ENCODE measurements around the gene FBXO10. TPM values are rescaled to one million over a fixed set of nuclear protein-coding genes. Genes with fewer than 3 reads are reported as not detected.
"Not testable (repeated sequence)": the region's sequence is repeated elsewhere in the genome, so short reads cannot be mapped to it uniquely, and the experiment has no call there.

FBXO10 gene
- total and polyA plus RNA-seq, 8 donors: 8.0 to 12.0 (median 9.9) TPM

- Histone ChIP-seq H3K4me3 (no peak overlapping the region), H3K4me1 (no peaks in the 10 kb centered on the region), H3K27ac (no peak overlapping the region), H3K36me3 (peaks cover 0 to 46% of the 10 kb centered on the region in 2 donors), H3K9me3 (no peaks in the 10 kb centered on the region), H3K27me3 (no peaks in the 10 kb centered on the region)
- ATAC-seq (no peak), DNase-seq (no peak)
- TF ChIP-seq, protein P1, sequence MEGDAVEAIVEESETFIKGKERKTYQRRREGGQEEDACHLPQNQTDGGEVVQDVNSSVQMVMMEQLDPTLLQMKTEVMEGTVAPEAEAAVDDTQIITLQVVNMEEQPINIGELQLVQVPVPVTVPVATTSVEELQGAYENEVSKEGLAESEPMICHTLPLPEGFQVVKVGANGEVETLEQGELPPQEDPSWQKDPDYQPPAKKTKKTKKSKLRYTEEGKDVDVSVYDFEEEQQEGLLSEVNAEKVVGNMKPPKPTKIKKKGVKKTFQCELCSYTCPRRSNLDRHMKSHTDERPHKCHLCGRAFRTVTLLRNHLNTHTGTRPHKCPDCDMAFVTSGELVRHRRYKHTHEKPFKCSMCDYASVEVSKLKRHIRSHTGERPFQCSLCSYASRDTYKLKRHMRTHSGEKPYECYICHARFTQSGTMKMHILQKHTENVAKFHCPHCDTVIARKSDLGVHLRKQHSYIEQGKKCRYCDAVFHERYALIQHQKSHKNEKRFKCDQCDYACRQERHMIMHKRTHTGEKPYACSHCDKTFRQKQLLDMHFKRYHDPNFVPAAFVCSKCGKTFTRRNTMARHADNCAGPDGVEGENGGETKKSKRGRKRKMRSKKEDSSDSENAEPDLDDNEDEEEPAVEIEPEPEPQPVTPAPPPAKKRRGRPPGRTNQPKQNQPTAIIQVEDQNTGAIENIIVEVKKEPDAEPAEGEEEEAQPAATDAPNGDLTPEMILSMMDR (IDR thresholded peaks at IDR 0.05): no peak
- intact Hi-C loops (cut with DNase I): no loop called here
These were observed 58.3 kb downstream of the FBXO10 start for GRCh38 chr9:37517923-37518322.

- Histone ChIP-seq H3K36me3 (peaks cover 0 to 24% of the 10 kb centered on the region in 2 donors), H3K27me3 (no peaks in the 10 kb centered on the region), H3K4me1 (no peaks in the 10 kb centered on the region), H3K27ac (no peak overlapping the region), H3K9me3 (no peaks in the 10 kb centered on the region), H3K4me3 (no peak overlapping the region)
- intact Hi-C loops (cut with DNase I): no loop called here
- TF ChIP-seq, protein P1 (IDR thresholded peaks at IDR 0.05): no peak
- ATAC-seq: no peak
- DNase-seq: no peak
These were observed 60.4 kb downstream of the FBXO10 start for GRCh38 chr9:37515620-37516258.

DNA sequence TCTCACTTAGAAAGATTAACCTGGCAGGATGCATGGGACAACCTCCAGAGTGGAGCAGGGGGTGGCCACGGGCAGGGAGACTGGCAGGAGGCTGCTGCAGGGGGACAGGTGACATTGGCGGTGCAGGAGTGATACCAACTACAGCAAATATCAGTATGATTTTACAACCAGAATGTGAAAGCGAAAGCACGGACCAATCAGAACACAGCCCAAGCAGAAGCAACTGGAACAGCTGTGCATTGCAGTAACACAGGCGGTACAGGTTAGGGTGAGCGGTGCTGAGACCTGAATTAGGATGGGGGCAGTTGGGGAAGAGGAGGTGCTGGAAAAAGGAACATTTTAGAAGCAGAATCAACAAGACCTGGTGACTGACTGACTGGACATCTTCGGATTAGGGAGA is 61.2 kb downstream of the FBXO10 start:
- Histone ChIP-seq H3K27ac (no peak overlapping the region), H3K4me3 (no peak overlapping the region), H3K9me3 (no peaks in the 10 kb centered on the region), H3K27me3 (no peaks in the 10 kb centered on the region), H3K4me1 (no peaks in the 10 kb centered on the region), H3K36me3 (peaks cover 0 to 21% of the 10 kb centered on the region in 2 donors)
- TF ChIP-seq, protein P1 (IDR thresholded peaks at IDR 0.05): no peak
- DNase-seq (no peak), ATAC-seq (no peak)
- intact Hi-C loops (cut with DNase I): no loop called here

DNA sequence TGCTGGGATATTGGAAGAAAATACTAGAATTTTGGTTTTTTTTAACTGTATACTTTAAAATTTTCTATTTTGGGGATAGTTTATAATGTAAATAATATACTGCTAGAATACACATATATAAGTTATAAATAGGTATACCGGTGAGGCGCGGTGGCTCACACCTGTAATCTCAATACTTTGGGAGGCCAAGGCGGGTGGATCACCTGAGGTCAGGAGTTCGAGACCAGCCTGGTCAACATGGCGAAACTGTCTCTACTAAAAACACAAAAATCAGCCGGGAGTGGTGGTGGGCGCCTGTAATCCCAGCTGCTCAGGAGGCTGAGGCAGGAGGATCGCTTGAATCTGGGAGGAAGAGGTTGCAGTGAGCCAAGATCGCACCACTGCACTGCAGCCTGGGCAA is 61.8 kb downstream of the FBXO10 start:
- H3K36me3 ChIP-seq: peaks cover 0 to 19% of the 10 kb centered on the region in 2 donors
- not testable (repeated sequence) for H3K27ac ChIP-seq

GRCh38 chr9:37512437-37512836 is 63.7 kb downstream of the FBXO10 start:
- Histone ChIP-seq H3K27me3 (no peaks in the 10 kb centered on the region), H3K36me3 (peaks cover 0 to 14% of the 10 kb centered on the region in 2 donors), H3K4me1 (no peaks in the 10 kb centered on the region), H3K27ac (no peak overlapping the region), H3K4me3 (no peak overlapping the region), H3K9me3 (no peaks in the 10 kb centered on the region)
- TF ChIP-seq, protein P1 (IDR thresholded peaks at IDR 0.05): no peak
- intact Hi-C loops (cut with DNase I): no loop called here
- ATAC-seq: no peak
- no peak for DNase-seq

More for the DNA sequence above, 61.8 kb downstream of the FBXO10 start:
- H3K4me3 ChIP-seq; ATAC-seq; intact Hi-C loops (cut with DNase I); H3K4me1 ChIP-seq; H3K27me3 ChIP-seq; H3K9me3 ChIP-seq; DNase-seq: not testable (repeated sequence)

All from left lung (tissue), 10 donors.